Astrocyte of the spinal cord (primary cell): ENCODE measurements around the gene CKAP5.

Experiments
- DNase-seq: peaks from one replicate; pipeline ENCODE4 v3.0.0; 2011; ENCODE audit warnings: low read depth, low spot score
- H3K4me3 ChIP-seq: 2 replicates; pipeline ENCODE4 v1.5.1; 2011; ENCODE audit warnings: low read depth, mild to moderate bottlenecking, low read length, moderate library complexity
- in situ Hi-C: cut with HindIII; loops from 2 replicates; pipeline ENCODE4 v1.10.0; 2017; ENCODE audit warnings: low sequenced_read_pairs
- TF ChIP-seq, protein P1 (sequence below): IDR thresholded peaks from 2 replicates; pipeline ENCODE4 v1.5.1; 2012; ENCODE audit warnings: low read depth, mild to moderate bottlenecking, low read length, inconsistent platforms

The CKAP5 gene

DNA sequence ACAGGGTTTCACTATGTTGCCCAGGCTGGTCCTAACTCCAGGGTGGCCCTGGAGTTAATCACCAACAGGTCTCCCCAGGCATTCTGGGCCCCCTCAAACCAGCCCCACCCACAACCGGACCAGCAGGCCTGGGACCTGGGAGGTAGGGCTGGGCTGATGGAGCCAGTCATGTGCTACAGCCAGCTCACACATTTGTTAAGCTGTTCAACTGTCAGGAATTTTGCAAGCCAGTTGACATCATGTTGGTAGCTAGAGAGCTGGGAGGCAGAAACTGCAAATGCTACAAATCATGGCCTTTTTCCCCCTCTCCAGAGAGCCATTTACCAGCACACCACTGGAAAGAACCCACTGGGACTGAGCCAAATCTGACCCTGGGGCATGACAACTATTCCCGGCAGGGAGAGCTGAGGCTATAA lies 152.5 kb downstream of the CKAP5 start:
- TF ChIP-seq, protein P1, sequence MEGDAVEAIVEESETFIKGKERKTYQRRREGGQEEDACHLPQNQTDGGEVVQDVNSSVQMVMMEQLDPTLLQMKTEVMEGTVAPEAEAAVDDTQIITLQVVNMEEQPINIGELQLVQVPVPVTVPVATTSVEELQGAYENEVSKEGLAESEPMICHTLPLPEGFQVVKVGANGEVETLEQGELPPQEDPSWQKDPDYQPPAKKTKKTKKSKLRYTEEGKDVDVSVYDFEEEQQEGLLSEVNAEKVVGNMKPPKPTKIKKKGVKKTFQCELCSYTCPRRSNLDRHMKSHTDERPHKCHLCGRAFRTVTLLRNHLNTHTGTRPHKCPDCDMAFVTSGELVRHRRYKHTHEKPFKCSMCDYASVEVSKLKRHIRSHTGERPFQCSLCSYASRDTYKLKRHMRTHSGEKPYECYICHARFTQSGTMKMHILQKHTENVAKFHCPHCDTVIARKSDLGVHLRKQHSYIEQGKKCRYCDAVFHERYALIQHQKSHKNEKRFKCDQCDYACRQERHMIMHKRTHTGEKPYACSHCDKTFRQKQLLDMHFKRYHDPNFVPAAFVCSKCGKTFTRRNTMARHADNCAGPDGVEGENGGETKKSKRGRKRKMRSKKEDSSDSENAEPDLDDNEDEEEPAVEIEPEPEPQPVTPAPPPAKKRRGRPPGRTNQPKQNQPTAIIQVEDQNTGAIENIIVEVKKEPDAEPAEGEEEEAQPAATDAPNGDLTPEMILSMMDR = no peak
- H3K4me3 ChIP-seq = no peak overlapping the region
- peak; percentile 40 for DNase-seq
- in situ Hi-C loops = no loop called here
